HG02981 (cell line): Measurements from ENCODE around the gene APLP2.
"Not testable (repeated sequence)": the region's sequence is repeated elsewhere in the genome, so short reads cannot be mapped to it uniquely, and the experiment has no call there.

Experiments
- ATAC-seq: cut with Tn5 transposase; IDR thresholded peaks from one replicate; pipeline ENCODE4 v1.9.1; 2021; ENCODE audit warnings: mild to moderate bottlenecking, moderate library complexity; ENCODE audit not compliant: unreplicated experiment

The APLP2 gene

GRCh38 chr11:130163346-130164220 is 93.9 kb downstream of the APLP2 start:
- ATAC-seq, result no peak

GRCh38 chr11:130164221-130164570 is 94.5 kb downstream of the APLP2 start:
- no peak for ATAC-seq

- ATAC-seq, result no peak
Measured at GRCh38 chr11:130165601-130166456, 96.1 kb downstream of the APLP2 start.

GRCh38 chr11:130166457-130166784 is 96.7 kb downstream of the APLP2 start:
- ATAC-seq, result no peak

GRCh38 chr11:130167146-130167545 is 97.5 kb downstream of the APLP2 start:
- ATAC-seq, result no peak

- no peak for ATAC-seq
Measured at GRCh38 chr11:130168105-130168504, 98.4 kb downstream of the APLP2 start.

- ATAC-seq, result no peak
Measured at GRCh38 chr11:130170345-130170744, 100.7 kb downstream of the APLP2 start.

GRCh38 chr11:130171534-130171933 is 101.8 kb downstream of the APLP2 start:
- ATAC-seq, result no peak

GRCh38 chr11:130172001-130172400 is 102.3 kb downstream of the APLP2 start:
- ATAC-seq, result not testable (repeated sequence)

GRCh38 chr11:130174642-130175041 is 104.9 kb downstream of the APLP2 start:
- no peak for ATAC-seq

GRCh38 chr11:130175898-130176297 is 106.2 kb downstream of the APLP2 start:
- no peak for ATAC-seq

- ATAC-seq, result no peak
Measured at GRCh38 chr11:130177782-130178181, 108.1 kb downstream of the APLP2 start.

- ATAC-seq, result no peak
Measured at GRCh38 chr11:130178441-130179339, 109.0 kb downstream of the APLP2 start.

GRCh38 chr11:130179396-130180306 is 110.0 kb downstream of the APLP2 start:
- ATAC-seq, result no peak

- no peak for ATAC-seq
Measured at GRCh38 chr11:130180491-130180890, 110.8 kb downstream of the APLP2 start.

- ATAC-seq, result no peak
Measured at GRCh38 chr11:130180896-130181294, 111.2 kb downstream of the APLP2 start.

- no peak for ATAC-seq
Measured at GRCh38 chr11:130181295-130182272, 111.9 kb downstream of the APLP2 start.

- ATAC-seq, result no peak
Measured at GRCh38 chr11:130183878-130184610, 114.3 kb downstream of the APLP2 start.
